ENCODE data around the gene LUZP1. TPM values are rescaled to one million over a fixed set of nuclear protein-coding genes. Genes with fewer than 3 reads are reported as not detected.

LUZP1 gene
- total RNA-seq, 1 experiment from 2014 or later = 13.2 TPM

DNA sequence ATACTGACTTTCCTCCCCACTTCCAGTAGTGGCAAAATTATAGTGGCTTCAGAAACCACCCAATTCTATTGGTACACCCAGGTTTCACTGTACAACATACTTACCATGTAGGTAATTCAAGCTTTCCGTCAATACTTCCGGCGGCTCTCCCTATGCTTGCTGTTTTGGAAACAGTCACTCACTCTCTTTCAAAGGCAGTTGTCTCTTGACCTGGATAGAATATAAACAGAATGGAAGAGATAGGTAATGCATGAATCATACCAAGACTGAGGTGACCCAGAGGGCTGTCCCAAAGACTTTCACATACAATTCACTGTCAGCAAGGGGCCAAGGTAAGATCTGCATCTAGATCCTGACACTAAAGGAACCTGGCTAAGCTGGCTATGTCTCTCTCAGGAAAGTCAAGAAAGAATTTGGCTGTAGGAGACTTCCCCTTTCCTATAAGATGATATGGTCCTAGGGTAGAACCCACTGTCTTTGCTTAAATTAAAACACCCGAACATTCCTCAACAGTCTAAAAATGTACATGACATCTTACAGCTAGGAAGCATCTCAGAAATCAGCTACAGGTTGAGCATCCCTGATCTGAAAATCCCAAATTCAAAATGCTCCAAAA lies 59.6 kb downstream of the LUZP1 start:
- no peak for DNase-seq (ENCODE audit: low read depth, low spot score)
- in situ Hi-C loops (cut with HindIII; ENCODE audit: low pct_unique_long_range_greater_than_20kb, low sequenced_read_pairs) = no loop called here

DNA sequence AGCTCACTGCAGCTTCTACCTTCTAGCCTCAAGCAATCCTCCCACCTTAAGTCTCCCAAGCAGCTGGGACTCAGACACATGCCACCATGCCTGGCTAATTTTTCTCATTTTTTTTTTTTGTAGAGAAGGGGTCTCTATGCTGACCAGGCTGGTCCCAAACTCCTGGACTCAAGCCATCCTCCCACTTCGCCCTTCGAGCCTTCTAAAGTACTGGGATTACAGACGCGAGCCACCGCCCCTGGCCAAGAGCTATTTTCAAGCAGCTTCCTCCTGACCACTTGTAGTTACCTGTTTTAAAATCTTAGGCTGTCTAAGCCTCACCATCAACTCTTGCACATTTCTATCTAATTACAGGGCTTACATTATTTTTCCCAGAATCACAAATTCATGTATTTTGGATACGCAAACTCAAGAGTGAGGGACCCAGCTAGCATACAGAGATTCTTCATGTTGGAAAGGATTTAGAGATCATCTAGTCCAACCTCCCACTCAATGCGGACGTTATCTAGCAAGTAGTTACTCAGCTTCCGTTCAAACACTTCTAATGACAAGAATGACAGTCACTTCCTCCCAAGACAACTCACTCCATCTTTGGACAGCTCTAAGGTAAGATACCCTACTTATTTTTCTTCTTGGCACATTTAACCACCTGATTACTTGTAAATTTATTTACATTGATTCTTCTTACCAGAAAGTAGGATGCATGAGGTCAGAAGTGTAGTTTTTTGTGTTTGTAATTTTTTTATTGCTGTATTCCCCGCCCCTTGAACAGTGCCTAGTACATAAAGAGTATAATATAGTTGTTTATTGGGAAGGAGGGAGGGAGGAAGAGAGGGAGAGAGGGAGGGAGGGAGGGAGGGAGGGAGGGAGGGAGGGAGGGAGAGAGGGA lies 65.4 kb downstream of the LUZP1 start:
- no peak for DNase-seq (ENCODE audit: low read depth, low spot score)
- in situ Hi-C loops (cut with HindIII; ENCODE audit: low pct_unique_long_range_greater_than_20kb, low sequenced_read_pairs) = no loop called here

DNA sequence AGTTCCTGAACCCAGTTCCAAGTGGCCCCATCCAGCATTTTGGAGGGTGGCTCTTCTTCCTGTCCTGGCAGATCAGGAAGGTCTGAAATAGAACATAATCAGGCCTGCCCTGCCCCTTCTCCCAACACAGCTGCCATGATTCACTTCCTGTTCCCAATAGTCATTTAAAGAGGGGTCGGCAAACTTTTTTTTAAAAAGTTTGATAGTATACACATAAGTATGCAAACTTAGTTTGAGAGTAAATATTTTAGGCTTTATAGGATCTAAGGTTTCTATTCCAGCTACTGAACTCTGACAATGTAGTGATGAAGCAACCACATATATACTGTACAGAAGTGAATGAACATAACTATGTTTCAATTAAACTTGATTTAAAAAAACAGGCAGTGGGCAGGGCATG lies 66.4 kb downstream of the LUZP1 start:
- in situ Hi-C loops (cut with HindIII; ENCODE audit: low pct_unique_long_range_greater_than_20kb, low sequenced_read_pairs) = no loop called here
- no peak for DNase-seq (ENCODE audit: low read depth, low spot score)

DNA sequence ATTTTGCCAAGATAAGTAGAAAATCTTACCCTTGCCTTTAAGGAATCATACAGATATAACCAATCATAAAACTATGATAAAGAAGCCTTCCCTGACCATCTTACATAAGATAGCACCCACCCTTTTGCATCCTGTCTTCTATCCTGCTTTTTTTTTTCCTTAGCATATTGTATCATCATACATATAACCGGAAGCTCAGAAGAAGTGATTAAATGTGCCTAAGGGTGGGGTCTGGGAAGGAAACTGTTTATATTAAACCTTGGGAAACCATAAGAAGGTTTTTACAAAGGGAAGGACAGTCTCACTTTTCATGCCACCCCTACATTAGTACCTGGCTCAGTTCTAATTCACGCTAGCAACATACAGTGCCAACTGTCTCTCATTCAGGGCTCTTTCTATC lies 66.8 kb downstream of the LUZP1 start:
- in situ Hi-C loops (cut with HindIII; ENCODE audit: low pct_unique_long_range_greater_than_20kb, low sequenced_read_pairs) = no loop called here
- DNase-seq (ENCODE audit: low read depth, low spot score) = no peak

- DNase-seq (ENCODE audit: low read depth, low spot score) = no peak
Observed at GRCh38 chr1:23101101-23101827, 67.4 kb downstream of the LUZP1 start.

DNA sequence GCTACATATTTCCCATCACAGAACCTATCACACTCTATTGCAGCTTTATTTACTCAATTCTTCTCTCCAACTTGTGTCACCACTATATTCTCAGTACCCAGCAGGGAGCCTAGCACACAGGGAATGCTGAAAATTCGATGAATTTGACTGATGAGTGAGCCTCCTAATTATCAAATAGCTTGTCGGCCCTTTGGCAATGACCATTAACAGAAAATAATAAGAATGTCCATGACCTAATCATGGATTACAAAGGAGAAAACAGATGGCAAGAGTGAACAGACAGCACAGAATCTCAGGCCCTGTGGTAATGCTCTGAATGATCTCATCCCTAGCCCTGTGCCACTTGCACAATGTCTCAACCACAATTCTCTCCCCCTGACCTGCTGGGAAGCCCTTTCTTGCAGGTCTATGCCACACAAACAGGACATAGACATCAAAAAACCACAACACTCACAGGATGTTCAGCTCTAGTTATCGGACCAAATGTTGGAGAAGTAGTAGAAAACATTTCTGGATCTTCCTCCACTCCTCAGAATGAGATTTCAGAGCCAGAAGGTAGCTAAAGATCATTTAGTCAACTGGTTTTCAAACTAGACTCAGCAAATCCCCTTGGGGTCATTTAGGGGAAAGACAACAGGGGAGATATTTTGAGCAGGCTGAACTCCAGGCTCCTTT lies 68.4 kb downstream of the LUZP1 start:
- DNase-seq (ENCODE audit: low read depth, low spot score) = peak; percentile 33
- in situ Hi-C loops (cut with HindIII; ENCODE audit: low pct_unique_long_range_greater_than_20kb, low sequenced_read_pairs) = no loop called here

More at GRCh38 chr1:23101101-23101827, 67.4 kb downstream of the LUZP1 start:
- in situ Hi-C loops (cut with HindIII; ENCODE audit: low pct_unique_long_range_greater_than_20kb, low sequenced_read_pairs) = no loop called here

DNA sequence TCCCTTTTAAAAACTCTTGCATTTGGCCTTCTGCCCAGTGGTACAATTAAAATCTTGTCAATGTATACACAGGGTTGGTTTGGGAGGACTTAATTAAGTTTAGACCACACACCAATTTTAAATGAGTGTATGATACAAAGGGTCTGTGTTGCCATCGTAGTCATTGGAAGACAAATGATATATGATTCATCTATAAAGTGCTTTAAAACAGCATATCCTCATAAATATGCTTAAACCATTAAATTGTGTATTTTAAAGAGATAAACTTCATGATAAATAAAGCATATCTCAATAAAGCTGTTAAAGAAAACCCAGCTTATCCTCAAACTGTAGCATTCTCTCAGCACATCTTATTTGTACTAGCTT lies 69.5 kb downstream of the LUZP1 start:
- no peak for DNase-seq (ENCODE audit: low read depth, low spot score)
- in situ Hi-C loops (cut with HindIII; ENCODE audit: low pct_unique_long_range_greater_than_20kb, low sequenced_read_pairs) = no loop called here

DNA sequence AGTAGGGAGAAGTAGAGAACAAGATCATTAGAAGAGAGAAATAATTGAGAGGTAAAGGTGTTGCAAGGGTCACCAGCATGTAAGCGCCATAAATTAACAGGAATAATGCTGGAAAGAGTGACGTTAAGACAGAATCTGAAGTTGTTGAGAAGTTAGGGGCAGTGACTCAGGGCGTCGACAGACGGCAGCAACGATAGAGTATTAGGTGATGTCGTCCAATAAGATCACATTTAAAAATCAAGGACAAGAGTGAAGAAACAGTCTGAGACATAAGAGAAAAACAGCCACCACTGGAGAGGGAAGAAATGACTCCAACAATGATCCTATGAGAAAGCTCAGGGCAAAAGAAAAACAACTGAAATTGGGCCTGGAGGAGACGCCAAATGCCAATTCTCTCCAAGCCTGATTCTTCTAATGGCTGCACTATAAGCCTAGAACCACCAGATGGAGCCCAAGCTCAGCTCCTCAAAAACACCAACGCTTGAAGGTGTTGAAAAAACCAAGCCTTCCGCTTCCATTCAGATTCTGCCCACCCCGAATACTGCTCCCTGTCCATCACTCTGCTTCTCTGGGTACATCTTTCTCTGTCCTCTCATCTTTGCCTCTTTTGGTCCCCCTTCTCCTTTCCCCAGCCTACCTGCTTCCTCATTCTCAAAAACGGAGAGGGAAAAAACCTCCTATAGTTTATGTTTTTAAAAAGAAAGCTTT lies 70.0 kb downstream of the LUZP1 start:
- in situ Hi-C loops (cut with HindIII; ENCODE audit: low pct_unique_long_range_greater_than_20kb, low sequenced_read_pairs) = no loop called here
- peak; percentile 80 for DNase-seq (ENCODE audit: low read depth, low spot score)

- in situ Hi-C loops (cut with HindIII; ENCODE audit: low pct_unique_long_range_greater_than_20kb, low sequenced_read_pairs) = no loop called here
- no peak for DNase-seq (ENCODE audit: low read depth, low spot score)
Observed at GRCh38 chr1:23097316-23097715, 71.3 kb downstream of the LUZP1 start.

- in situ Hi-C loops (cut with HindIII; ENCODE audit: low pct_unique_long_range_greater_than_20kb, low sequenced_read_pairs) = no loop called here
- no peak for DNase-seq (ENCODE audit: low read depth, low spot score)
Observed at GRCh38 chr1:23092447-23092846, 76.2 kb downstream of the LUZP1 start.

DNA sequence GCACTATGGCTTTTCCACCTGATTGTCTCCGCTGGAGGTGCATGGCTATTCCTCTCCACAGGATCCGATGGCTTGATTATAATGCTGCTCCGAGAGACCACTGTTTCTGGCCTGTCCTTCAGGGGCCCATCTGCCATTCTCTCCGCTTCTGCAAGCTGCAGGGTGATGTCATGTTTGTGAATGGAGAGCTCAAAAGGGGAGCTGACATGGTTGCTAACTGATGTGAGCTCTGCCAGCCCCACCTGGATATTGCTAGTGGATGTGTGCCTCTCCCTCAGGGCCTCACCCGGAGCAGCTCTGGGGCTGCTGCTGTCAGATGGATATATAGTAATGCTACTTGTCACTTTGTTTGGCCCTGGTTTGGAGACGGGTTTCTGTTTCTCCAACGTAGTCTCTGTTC lies 77.1 kb downstream of the LUZP1 start:
- no peak for DNase-seq (ENCODE audit: low read depth, low spot score)
- in situ Hi-C loops (cut with HindIII; ENCODE audit: low pct_unique_long_range_greater_than_20kb, low sequenced_read_pairs) = no loop called here

GRCh38 chr1:23090056-23090455 lies 78.6 kb downstream of the LUZP1 start:
- in situ Hi-C loops (cut with HindIII; ENCODE audit: low pct_unique_long_range_greater_than_20kb, low sequenced_read_pairs) = no loop called here
- no peak for DNase-seq (ENCODE audit: low read depth, low spot score)

- DNase-seq (ENCODE audit: low read depth, low spot score) = no peak
- in situ Hi-C loops (cut with HindIII; ENCODE audit: low pct_unique_long_range_greater_than_20kb, low sequenced_read_pairs) = no loop called here
Observed at GRCh38 chr1:23088027-23088426, 80.6 kb downstream of the LUZP1 start.

- in situ Hi-C loops (cut with HindIII; ENCODE audit: low pct_unique_long_range_greater_than_20kb, low sequenced_read_pairs) = no loop called here
- DNase-seq (ENCODE audit: low read depth, low spot score) = no peak
Observed at GRCh38 chr1:23085696-23086095, 83.0 kb downstream of the LUZP1 start.

- no peak for DNase-seq (ENCODE audit: low read depth, low spot score)
Observed at GRCh38 chr1:23084880-23085279, 83.8 kb downstream of the LUZP1 start.

GRCh38 chr1:23083714-23084480 lies 84.8 kb downstream of the LUZP1 start:
- in situ Hi-C loops (cut with HindIII; ENCODE audit: low pct_unique_long_range_greater_than_20kb, low sequenced_read_pairs) = no loop called here

More at GRCh38 chr1:23084880-23085279, 83.8 kb downstream of the LUZP1 start:
- in situ Hi-C loops (cut with HindIII; ENCODE audit: low pct_unique_long_range_greater_than_20kb, low sequenced_read_pairs) = no loop called here

DNA sequence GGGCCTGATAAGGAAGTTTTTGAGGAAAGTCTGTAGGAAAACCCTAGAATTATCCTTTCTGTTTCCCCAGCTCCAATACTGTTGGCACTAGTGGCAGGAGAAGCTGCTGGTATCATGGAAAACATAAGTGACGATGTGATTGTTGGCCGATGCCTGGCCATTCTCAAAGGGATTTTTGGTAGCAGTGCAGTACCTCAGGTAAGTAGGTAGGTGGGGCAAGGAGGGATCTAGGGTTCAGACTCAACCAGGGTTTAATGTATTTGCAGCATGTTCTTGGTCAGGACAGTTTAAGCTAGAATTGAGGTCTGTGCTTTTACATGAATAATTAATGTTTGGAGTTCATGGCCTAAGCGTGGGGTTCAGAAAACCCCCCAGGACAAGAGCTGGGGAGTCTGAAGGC lies 87.3 kb downstream of the LUZP1 start:
- DNase-seq (ENCODE audit: low read depth, low spot score) = peak; percentile 1
- in situ Hi-C loops (cut with HindIII; ENCODE audit: low pct_unique_long_range_greater_than_20kb, low sequenced_read_pairs) = no loop called here

More at GRCh38 chr1:23083714-23084480, 84.8 kb downstream of the LUZP1 start:
- DNase-seq (ENCODE audit: low read depth, low spot score) = no peak

Measured in SK-MEL-5 (cell line).